ENCODE data around the gene ADGRL3. TPM values are rescaled to one million over a fixed set of nuclear protein-coding genes. Genes with fewer than 3 reads are reported as not detected.

The ADGRL3 gene
- total RNA-seq, 1 donor from 2014 or later: 93.6 TPM

DNA sequence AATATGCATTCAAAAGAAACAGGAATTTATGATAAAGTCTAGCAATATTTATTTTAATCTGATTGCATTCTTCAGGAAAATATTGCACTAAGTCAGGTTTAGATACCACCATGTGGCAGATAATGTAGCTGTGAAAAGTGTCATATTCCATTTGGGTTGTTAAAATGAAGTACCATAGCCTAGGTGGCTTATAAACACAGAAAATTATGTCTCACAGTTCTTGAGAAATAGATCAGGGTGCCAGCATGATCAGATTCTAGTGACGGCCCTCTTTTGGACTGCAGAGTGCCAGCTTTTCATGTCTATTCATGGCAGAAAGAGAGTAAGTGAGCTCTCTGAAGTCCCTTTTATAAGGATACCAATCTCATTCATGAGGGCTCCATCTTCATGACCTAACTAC lies 5.6 kb upstream of the ADGRL3 start:
- no peaks in the 10 kb centered on the region for H4K20me1 ChIP-seq (ENCODE audit: low read depth)
- peaks cover 2% of the 10 kb centered on the region for H3K4me1 ChIP-seq
- H3K27ac Mint-ChIP-seq: no peak overlapping the region
- peaks cover 7% of the 10 kb centered on the region for H3F3A ChIP-seq (ENCODE audit: low read depth)
- no peaks in the 10 kb centered on the region for H3K36me3 ChIP-seq
- no peaks in the 10 kb centered on the region for H3K9me3 ChIP-seq (ENCODE audit: low read depth)
- no peak overlapping the region for H3K9ac ChIP-seq
- no peaks in the 10 kb centered on the region for H3K79me2 ChIP-seq (ENCODE audit: low read depth)
- H3K4me2 ChIP-seq: no peak overlapping the region
- no peak overlapping the region for H3K4me3 Mint-ChIP-seq
- no peak for DNase-seq (ENCODE audit: low spot score)
- H3K9me3 Mint-ChIP-seq: peaks cover 5% of the 10 kb centered on the region
- no peak overlapping the region for H3K27ac ChIP-seq
- no peak overlapping the region for H3K4me3 ChIP-seq
- peaks cover 2% of the 10 kb centered on the region for H3K36me3 Mint-ChIP-seq
- peaks cover 5% of the 10 kb centered on the region for H3K27me3 Mint-ChIP-seq (ENCODE audit: insufficient read depth, low read depth)
- peaks cover 11% of the 10 kb centered on the region for H3K27me3 ChIP-seq
- peaks cover 20% of the 10 kb centered on the region for H3K4me1 Mint-ChIP-seq
- H2AFZ ChIP-seq (replicated peaks): no peak overlapping the region
- no peak for TF ChIP-seq CTCF (IDR thresholded peaks at IDR 0.05)
- no peak for TF ChIP-seq EZH2 (IDR thresholded peaks at IDR 0.05)
- no peak for TF ChIP-seq EZH2phosphoT487 (IDR thresholded peaks at IDR 0.05)

DNA sequence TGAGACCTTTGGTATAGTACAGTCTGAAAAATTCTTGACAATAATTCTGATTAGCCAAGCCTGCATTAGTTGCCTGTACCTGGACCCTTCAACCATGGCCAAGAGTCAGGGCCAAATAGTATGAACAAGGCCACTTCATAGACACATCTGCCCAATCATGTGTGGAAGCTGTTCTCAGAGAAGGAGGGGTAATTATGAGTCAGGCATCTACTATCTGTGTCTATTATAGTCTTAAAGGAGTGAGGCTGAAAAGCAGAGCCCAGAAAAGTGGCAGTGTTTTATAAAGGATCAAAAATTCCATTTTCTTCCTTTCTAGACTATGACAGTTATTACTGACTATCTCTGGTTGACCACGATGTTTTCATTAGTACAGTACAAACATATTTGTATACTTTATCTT lies 5.0 kb upstream of the ADGRL3 start:
- H2AFZ ChIP-seq (replicated peaks): no peak overlapping the region
- H3K4me2 ChIP-seq: no peak overlapping the region
- H3K27ac ChIP-seq: no peak overlapping the region
- H4K20me1 ChIP-seq (ENCODE audit: low read depth): no peaks in the 10 kb centered on the region
- peaks cover 10% of the 10 kb centered on the region for H3F3A ChIP-seq (ENCODE audit: low read depth)
- H3K4me1 ChIP-seq: peaks cover 3% of the 10 kb centered on the region
- no peak overlapping the region for H3K4me3 Mint-ChIP-seq
- no peaks in the 10 kb centered on the region for H3K36me3 ChIP-seq
- H3K27me3 ChIP-seq: peaks cover 12% of the 10 kb centered on the region
- H3K27ac Mint-ChIP-seq: no peak overlapping the region
- DNase-seq (ENCODE audit: low spot score): no peak
- peaks cover 21% of the 10 kb centered on the region for H3K4me1 Mint-ChIP-seq
- H3K9me3 Mint-ChIP-seq: peaks cover 2% of the 10 kb centered on the region
- H3K27me3 Mint-ChIP-seq (ENCODE audit: insufficient read depth, low read depth): peaks cover 5% of the 10 kb centered on the region
- H3K36me3 Mint-ChIP-seq: no peaks in the 10 kb centered on the region
- H3K9me3 ChIP-seq (ENCODE audit: low read depth): no peaks in the 10 kb centered on the region
- TF ChIP-seq EZH2 (IDR thresholded peaks at IDR 0.05): no peak
- no peak for TF ChIP-seq EZH2phosphoT487 (IDR thresholded peaks at IDR 0.05)
- no peak for TF ChIP-seq CTCF (IDR thresholded peaks at IDR 0.05)
- no peak overlapping the region for H3K9ac ChIP-seq
- H3K4me3 ChIP-seq: no peak overlapping the region
- H3K79me2 ChIP-seq (ENCODE audit: low read depth): no peaks in the 10 kb centered on the region

DNA sequence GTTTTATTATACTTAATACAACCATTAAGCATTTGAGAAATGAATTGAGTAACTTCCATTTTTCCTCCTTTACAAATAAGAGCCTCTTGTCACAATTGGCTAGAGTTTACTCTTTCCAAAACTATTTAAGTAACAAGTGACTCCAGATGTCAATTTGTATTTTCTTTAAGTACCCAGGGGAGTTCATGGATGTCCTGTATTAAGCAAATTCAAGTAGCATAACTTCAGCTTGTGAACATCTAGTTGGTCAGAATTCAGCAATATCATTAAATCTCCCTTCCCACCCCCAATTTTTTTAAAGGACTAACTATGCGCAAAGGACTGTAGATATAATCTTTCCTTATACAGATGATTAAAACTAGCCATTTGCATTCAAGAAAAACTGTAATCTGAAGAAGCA lies 1.4 kb upstream of the ADGRL3 start:
- no peak for TF ChIP-seq EZH2 (IDR thresholded peaks at IDR 0.05)
- TF ChIP-seq CTCF (IDR thresholded peaks at IDR 0.05): no peak
- TF ChIP-seq EZH2phosphoT487 (IDR thresholded peaks at IDR 0.05): no peak
- no peaks in the 10 kb centered on the region for H3K9me3 ChIP-seq (ENCODE audit: low read depth)
- no peak overlapping the region for H3K9ac ChIP-seq
- H3K27ac Mint-ChIP-seq: no peak overlapping the region
- peak overlapping the region; percentile 86 for H3K4me3 Mint-ChIP-seq
- H3K36me3 Mint-ChIP-seq: no peaks in the 10 kb centered on the region
- H3K36me3 ChIP-seq: no peaks in the 10 kb centered on the region
- H2AFZ ChIP-seq (replicated peaks): no peak overlapping the region
- peaks cover 8% of the 10 kb centered on the region for H3K4me1 ChIP-seq
- no peak overlapping the region for H3K4me3 ChIP-seq
- H3F3A ChIP-seq (ENCODE audit: low read depth): peaks cover 19% of the 10 kb centered on the region
- no peak overlapping the region for H3K27ac ChIP-seq
- H3K9me3 Mint-ChIP-seq: peaks cover 2% of the 10 kb centered on the region
- H3K4me2 ChIP-seq: no peak overlapping the region
- peaks cover 19% of the 10 kb centered on the region for H3K4me1 Mint-ChIP-seq
- H4K20me1 ChIP-seq (ENCODE audit: low read depth): peaks cover 18% of the 10 kb centered on the region
- H3K27me3 ChIP-seq: peaks cover 17% of the 10 kb centered on the region
- DNase-seq (ENCODE audit: low spot score): no peak
- peaks cover 33% of the 10 kb centered on the region for H3K79me2 ChIP-seq (ENCODE audit: low read depth)
- peaks cover 2% of the 10 kb centered on the region for H3K27me3 Mint-ChIP-seq (ENCODE audit: insufficient read depth, low read depth)

Data from neural progenitor cell (in vitro differentiated cells).